Stimulated activated CD8-positive, alpha-beta memory T cell treated with anti-CD3 and anti-CD28 coated beads, Interleukin-4, amount 100 ng/mL, for 24 hours (primary cell): ENCODE results near the gene CENPB.

Source experiments
- DNase-seq: peaks from one replicate; pipeline ENCODE4 v3.0.0-alpha.2; 2020; ENCODE audit warnings: low read depth

CENPB gene

GRCh38 chr20:3748073-3748472, 38.5 kb downstream of the CENPB start:
- no peak for DNase-seq

- no peak for DNase-seq
Measured at GRCh38 chr20:3747471-3747870, 39.1 kb downstream of the CENPB start.

GRCh38 chr20:3745686-3746173, 40.8 kb downstream of the CENPB start:
- no peak for DNase-seq

- peak; percentile 55 for DNase-seq
Measured at GRCh38 chr20:3744806-3745685, 41.5 kb downstream of the CENPB start.

- DNase-seq, result no peak
Measured at GRCh38 chr20:3744037-3744436, 42.5 kb downstream of the CENPB start.

- no peak for DNase-seq
Measured at GRCh38 chr20:3743251-3743650, 43.3 kb downstream of the CENPB start.

- no peak for DNase-seq
Measured at GRCh38 chr20:3741836-3742458, 44.6 kb downstream of the CENPB start.

- DNase-seq, result no peak
Measured at GRCh38 chr20:3740615-3741301, 45.8 kb downstream of the CENPB start.

GRCh38 chr20:3739926-3740451, 46.6 kb downstream of the CENPB start:
- DNase-seq, result no peak

GRCh38 chr20:3739054-3739925, 47.2 kb downstream of the CENPB start:
- no peak for DNase-seq

- DNase-seq, result no peak
Measured at GRCh38 chr20:3738111-3739053, 48.2 kb downstream of the CENPB start.

GRCh38 chr20:3735768-3736167, 50.8 kb downstream of the CENPB start:
- no peak for DNase-seq

- DNase-seq, result no peak
Measured at GRCh38 chr20:3734111-3734843, 52.3 kb downstream of the CENPB start.
